ENCODE data around the gene CHRNE.

GRCh38 chr17:4859816-4860625, 42.9 kb downstream of the CHRNE start:
- TF ChIP-seq CTCF (conservative IDR thresholded peaks at IDR 0.05; ENCODE audit: low read length) = no peak
- no peak for TF ChIP-seq EZH2phosphoT487 (IDR thresholded peaks at IDR 0.05; ENCODE audit: borderline replicate concordance)
